ENCODE measurements around the gene DNAH10. TPM values are rescaled to one million over a fixed set of nuclear protein-coding genes. Genes with fewer than 3 reads are reported as not detected.

The DNAH10 gene
- total and polyA plus RNA-seq, 2 experiments from 2014 or later: 0.11 to 0.44 TPM

DNA sequence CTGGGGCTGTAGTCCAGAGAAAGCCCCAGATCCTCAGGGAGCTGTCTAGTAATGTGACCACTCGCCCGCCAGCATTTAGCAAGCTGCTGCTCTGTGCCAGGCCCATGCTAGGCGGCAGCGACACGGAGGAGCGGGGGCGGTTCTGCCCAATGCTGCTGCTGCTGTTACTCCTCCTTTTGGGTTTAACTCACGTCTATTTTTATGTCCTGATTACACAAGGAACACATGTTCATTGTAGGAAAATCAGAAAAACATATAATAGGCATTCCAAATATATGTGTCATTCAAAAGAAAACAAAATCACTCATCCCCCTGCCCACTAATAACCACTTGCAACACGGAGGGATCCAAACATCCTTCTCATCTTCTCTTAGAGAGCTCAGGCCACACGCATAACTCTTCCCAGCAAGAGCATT lies 180.1 kb downstream of the DNAH10 start:
- Histone ChIP-seq H3K9me3 (ENCODE audit: low read depth) (no peaks in the 10 kb centered on the region), H3K36me3 (ENCODE audit: low read depth) (peaks cover 8% of the 10 kb centered on the region), H3K27me3 (replicated peaks; ENCODE audit: insufficient read depth) (no peaks in the 10 kb centered on the region), H3K4me3 (no peak overlapping the region), H3K4me2 (ENCODE audit: unreplicated experiment) (peak overlapping the region; percentile 59), H3K9me2 (ENCODE audit: insufficient read depth) (no peaks in the 10 kb centered on the region), H2AFZ (no peak overlapping the region), H3F3A (ENCODE audit: insufficient read depth) (peaks cover 14% of the 10 kb centered on the region), H3K4me1 (ENCODE audit: insufficient read depth) (peaks cover 7% of the 10 kb centered on the region), H4K20me1 (ENCODE audit: insufficient read depth) (no peaks in the 10 kb centered on the region), H3K79me2 (ENCODE audit: insufficient read depth) (no peaks in the 10 kb centered on the region), H3K27ac (peak overlapping the region; percentile 59), H3K9ac (peak overlapping the region; percentile 46; the same call in 1 of the 2 replicates)
- in situ Hi-C loops (cut with MboI): no loop called here
- 0 out of 2 replicates have a peak, but pooled peaks have one; percentile 47 for TF ChIP-seq EZH2phosphoT487 (IDR thresholded peaks at IDR 0.05; ENCODE audit: insufficient read depth, low read depth)
- TF ChIP-seq EZH2 (IDR thresholded peaks at IDR 0.05; ENCODE audit: insufficient read depth, poor library complexity, severe bottlenecking): no peak
- peak; percentile 85 for DNase-seq
- WGBS, 2 experiments (ENCODE audit: low coverage in 1 of 2, low lambda C conversion rate in 2 of 2, missing lambda C conversion rate in 2 of 2): 36 to 44% methylated on average over 10 of the region's 10 CpGs

DNA sequence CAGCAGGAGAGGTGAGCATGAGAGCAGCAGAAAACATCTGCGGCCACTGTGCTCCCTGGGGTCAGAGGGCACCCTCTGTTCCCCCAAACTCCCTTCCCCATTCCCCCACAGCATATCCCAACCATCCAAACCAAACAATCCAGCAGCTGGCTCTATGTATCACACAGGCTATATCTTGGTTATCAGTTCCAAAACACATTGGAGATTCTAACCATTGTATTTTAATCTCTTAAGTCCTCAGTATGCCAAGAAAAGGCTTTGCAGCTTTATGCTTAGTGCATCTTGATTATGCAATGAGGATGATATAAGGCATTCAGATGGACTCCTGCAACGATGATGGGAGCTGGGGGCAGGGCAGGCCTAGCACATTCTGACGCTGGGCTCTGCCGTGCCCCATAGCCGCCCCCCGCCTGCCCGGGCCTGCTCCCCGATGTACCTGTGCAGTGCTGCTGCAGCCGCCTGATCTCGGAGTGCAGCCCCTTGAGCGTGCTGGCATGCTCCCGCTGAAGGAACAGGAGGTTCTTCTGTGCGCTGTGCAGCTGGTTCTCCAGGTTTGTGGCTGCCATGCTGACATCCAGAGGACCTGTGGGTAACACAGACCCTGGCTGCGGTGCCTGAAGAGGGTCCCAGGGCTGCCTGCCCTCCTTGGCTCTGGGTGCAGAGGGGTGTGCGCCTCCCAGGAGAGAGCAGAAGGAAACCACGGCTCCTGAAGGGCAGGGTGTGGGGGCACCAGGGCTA lies 181.0 kb downstream of the DNAH10 start:
- Histone ChIP-seq H3K27me3 (replicated peaks; ENCODE audit: insufficient read depth) (no peaks in the 10 kb centered on the region), H3K4me2 (ENCODE audit: unreplicated experiment) (peak overlapping the region; percentile 59), H3K27ac (peak overlapping the region; percentile 59), H3K79me2 (ENCODE audit: insufficient read depth) (no peaks in the 10 kb centered on the region), H4K20me1 (ENCODE audit: insufficient read depth) (no peaks in the 10 kb centered on the region), H3F3A (ENCODE audit: insufficient read depth) (peaks cover 14% of the 10 kb centered on the region), H3K9me2 (ENCODE audit: insufficient read depth) (no peaks in the 10 kb centered on the region), H3K4me1 (ENCODE audit: insufficient read depth) (peaks cover 7% of the 10 kb centered on the region), H3K4me3 (no peak overlapping the region), H2AFZ (no peak overlapping the region), H3K36me3 (ENCODE audit: low read depth) (peaks cover 8% of the 10 kb centered on the region), H3K9me3 (ENCODE audit: low read depth) (no peaks in the 10 kb centered on the region), H3K9ac (peak overlapping the region; percentile 46)
- WGBS, 2 experiments (ENCODE audit: low coverage in 1 of 2, low lambda C conversion rate in 2 of 2, missing lambda C conversion rate in 2 of 2): 92 to 93% methylated on average over 16 of the region's 16 CpGs
- no peak for DNase-seq
- in situ Hi-C loops (cut with MboI): no loop called here
- TF ChIP-seq EZH2phosphoT487 (IDR thresholded peaks at IDR 0.05; ENCODE audit: insufficient read depth, low read depth) (no peak), EZH2 (IDR thresholded peaks at IDR 0.05; ENCODE audit: insufficient read depth, poor library complexity, severe bottlenecking) (no peak)

DNA sequence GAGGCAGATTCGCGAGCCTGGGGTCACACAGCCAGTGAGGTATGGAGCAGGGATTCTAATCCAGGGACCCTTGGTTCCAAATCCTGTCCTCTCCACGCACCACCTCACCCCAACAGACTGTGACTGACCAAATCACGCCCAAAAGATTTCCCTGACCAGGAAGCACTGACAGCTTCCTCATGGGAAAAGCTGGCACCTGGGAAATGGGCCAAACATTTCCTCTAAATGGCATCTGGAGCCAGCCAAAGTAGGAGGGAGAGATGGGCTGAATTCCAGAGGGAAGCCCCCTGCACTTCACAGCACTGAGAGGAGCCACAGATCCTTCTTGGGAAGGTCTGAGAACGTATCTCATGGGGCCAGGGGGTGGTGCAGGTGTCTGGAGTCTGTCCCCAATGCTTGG lies 181.7 kb downstream of the DNAH10 start:
- H2AFZ ChIP-seq: no peak overlapping the region
- H3K4me2 ChIP-seq (ENCODE audit: unreplicated experiment): no peak overlapping the region
- no peaks in the 10 kb centered on the region for H3K9me3 ChIP-seq (ENCODE audit: low read depth)
- no peaks in the 10 kb centered on the region for H3K79me2 ChIP-seq (ENCODE audit: insufficient read depth)
- 94 to 97% methylated on average over 4 to 5 of the region's 5 CpGs for WGBS, 2 experiments (ENCODE audit: low coverage in 1 of 2, low lambda C conversion rate in 2 of 2, missing lambda C conversion rate in 2 of 2)
- no peak overlapping the region for H3K4me3 ChIP-seq
- H4K20me1 ChIP-seq (ENCODE audit: insufficient read depth): no peaks in the 10 kb centered on the region
- peaks cover 14% of the 10 kb centered on the region for H3F3A ChIP-seq (ENCODE audit: insufficient read depth)
- no peaks in the 10 kb centered on the region for H3K9me2 ChIP-seq (ENCODE audit: insufficient read depth)
- no peaks in the 10 kb centered on the region for H3K27me3 ChIP-seq (replicated peaks; ENCODE audit: insufficient read depth)
- in situ Hi-C loops (cut with MboI): no loop called here
- H3K4me1 ChIP-seq (ENCODE audit: insufficient read depth): peaks cover 7% of the 10 kb centered on the region
- H3K27ac ChIP-seq: no peak overlapping the region
- DNase-seq: no peak
- H3K9ac ChIP-seq: no peak overlapping the region
- TF ChIP-seq EZH2phosphoT487 (IDR thresholded peaks at IDR 0.05; ENCODE audit: insufficient read depth, low read depth) (no peak), EZH2 (IDR thresholded peaks at IDR 0.05; ENCODE audit: insufficient read depth, poor library complexity, severe bottlenecking) (no peak)
- peaks cover 8% of the 10 kb centered on the region for H3K36me3 ChIP-seq (ENCODE audit: low read depth)

DNA sequence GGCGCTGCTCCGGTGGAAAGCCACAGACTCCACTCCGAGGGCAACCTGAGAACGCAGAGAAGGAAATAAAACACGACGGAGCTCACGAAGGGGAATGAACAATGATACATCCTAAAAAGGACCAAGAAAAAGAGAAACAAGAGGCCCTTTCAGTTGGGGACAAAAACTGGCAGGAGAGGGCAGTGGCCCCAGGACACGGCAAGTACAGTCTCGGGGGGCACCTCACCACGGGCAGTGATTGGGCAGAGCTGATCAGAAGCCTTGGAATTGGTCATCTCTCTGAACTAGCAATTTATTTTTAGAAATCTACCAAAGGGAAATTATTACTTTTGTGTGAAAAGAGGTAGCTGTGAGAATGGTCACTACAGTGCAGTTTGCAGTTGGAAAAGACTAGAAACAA lies 182.6 kb downstream of the DNAH10 start:
- TF ChIP-seq EZH2 (IDR thresholded peaks at IDR 0.05; ENCODE audit: insufficient read depth, poor library complexity, severe bottlenecking) (no peak), EZH2phosphoT487 (IDR thresholded peaks at IDR 0.05; ENCODE audit: insufficient read depth, low read depth) (no peak)
- Histone ChIP-seq H3K4me3 (no peak overlapping the region), H3K79me2 (ENCODE audit: insufficient read depth) (0 out of 2 replicates have a peak, but pooled peaks cover 3% of the 10 kb centered on the region), H3K36me3 (ENCODE audit: low read depth) (peaks cover 8% of the 10 kb centered on the region), H3K4me2 (ENCODE audit: unreplicated experiment) (no peak overlapping the region), H3K27ac (no peak overlapping the region), H3K27me3 (replicated peaks; ENCODE audit: insufficient read depth) (no peaks in the 10 kb centered on the region), H3K9me2 (ENCODE audit: insufficient read depth) (no peaks in the 10 kb centered on the region), H4K20me1 (ENCODE audit: insufficient read depth) (no peaks in the 10 kb centered on the region), H3K4me1 (ENCODE audit: insufficient read depth) (peaks cover 7% of the 10 kb centered on the region), H2AFZ (no peak overlapping the region), H3K9me3 (ENCODE audit: low read depth) (no peaks in the 10 kb centered on the region), H3F3A (ENCODE audit: insufficient read depth) (peaks cover 14% of the 10 kb centered on the region), H3K9ac (no peak overlapping the region)
- 98 to 100% methylated on average over 9 to 10 of the region's 10 CpGs for WGBS, 2 experiments (ENCODE audit: low coverage in 1 of 2, low lambda C conversion rate in 2 of 2, missing lambda C conversion rate in 2 of 2)
- DNase-seq: no peak
- in situ Hi-C loops (cut with MboI): no loop called here
